Kidney (tissue), 14 donors: Measurements from ENCODE around the gene NFKB2. TPM values are rescaled to one million over a fixed set of nuclear protein-coding genes. Genes with fewer than 3 reads are reported as not detected.

ENCODE experiments used
- DNase-seq, 5 donors: peaks; one replicate each; pipeline ENCODE4 v3.0.0-alpha.2; 2013 to 2020
- FAIRE-seq: peaks from 2 replicates; lab custom pipeline; 2012; peaks lifted over from hg19 to GRCh38; lab: Jason Lieb, UNC
- H3K27ac ChIP-seq, 2 donors: one replicate each; pipeline ENCODE4 v1.7.0; 2013; ENCODE audit warnings: low read depth in 2 of 2, low read length in 2 of 2, inconsistent platforms in 1 of 2
- H3K27me3 ChIP-seq: one replicate; pipeline ENCODE4 v1.7.1; 2013; ENCODE audit warnings: low read length, inconsistent platforms; ENCODE audit not compliant: control insufficient read depth, insufficient read depth
- H3K36me3 ChIP-seq, 3 donors: one replicate each; pipeline versions ENCODE4 v1.7.0 to v1.7.1; 2013; ENCODE audit warnings: low read length in 3 of 3, control low read depth in 1 of 3, inconsistent platforms in 1 of 3; ENCODE audit not compliant: insufficient read depth in 3 of 3, control insufficient read depth in 2 of 3
- H3K4me1 ChIP-seq, 3 donors: one replicate each; pipeline versions ENCODE4 v1.7.0 to v1.7.1; 2013; ENCODE audit warnings: low read length in 3 of 3, inconsistent platforms in 1 of 3, low read depth in 1 of 3; ENCODE audit not compliant: control insufficient read depth in 2 of 3, insufficient read depth in 2 of 3
- H3K4me3 ChIP-seq, 3 donors: one replicate each; pipeline versions ENCODE4 v1.7.0 to v1.8.1; 2013; ENCODE audit warnings: low read length in 3 of 3, control low read depth in 1 of 3, inconsistent platforms in 1 of 3
- H3K9ac ChIP-seq, 3 donors: one replicate each; pipeline versions ENCODE4 v1.7.0 to v1.7.1; 2013; ENCODE audit warnings: low read length in 3 of 3, control low read depth in 1 of 3, inconsistent platforms in 1 of 3
- H3K9me3 ChIP-seq, 3 donors: one replicate each; pipeline versions ENCODE4 v1.7.0 to v1.7.1; 2013; ENCODE audit warnings: low read length in 3 of 3, control low read depth in 1 of 3, inconsistent platforms in 1 of 3; ENCODE audit not compliant: control insufficient read depth in 2 of 3, insufficient read depth in 1 of 3
- CTCF ChIP-seq: IDR thresholded peaks from 3 replicates; pipeline ENCODE4 v1.5.1; 2012; ENCODE audit warnings: mild to moderate bottlenecking, moderate library complexity, borderline replicate concordance; ENCODE audit not compliant: insufficient read depth; ENCODE audit errors: extremely low read depth
- intact Hi-C: fragments of 100-400 bp; cut with DNase I; formaldehyde crosslinking; loops from one replicate; pipeline ENCODE4 v1.11.1; 2022
- polyA plus RNA-seq: library from polyadenylated mRNA; stranded (reverse); fragments of 350-450 nt; fragmentation: Illumina TruSeq; extraction: RNeasy Lipid Tissue Mini Kit (QIAGEN cat#74804); gene quantifications from one replicate; pipeline ENCODE4 v1.2.3, GENCODE V29; 2014; ENCODE audit warnings: low read depth, low replicate concordance; ENCODE audit not compliant: insufficient read depth
- total RNA-seq: library from RNA; stranded (reverse); fragmentation: NEBNext Ultra II Directional; extraction: Animal tissue kit (Norgen Biotek cat#: 25700); gene quantifications from one replicate; pipeline ENCODE4 v1.2.1, GENCODE V29; 2021
- donor health status: control.
- donor health status: control.
- donor health status: control.
- donor health status: control.
- donor health status: control.
- donor health status: DM: yes; HTN: yes; CAD: no.
- donor health status: Normal renal cell carcinoma (clear cell type).

The NFKB2 gene
- total and polyA plus RNA-seq, 2 donors from 2014 or later: 14.0 to 62.7 TPM

- FAIRE-seq (no peak), DNase-seq (peak in 2 of 5 donors; percentile 72 to 75)
- Histone ChIP-seq H3K36me3 (peaks cover 0 to 5% (median 0%) of the 10 kb centered on the region in 3 donors), H3K27me3 (no peaks in the 10 kb centered on the region), H3K9me3 (no peaks in the 10 kb centered on the region), H3K27ac (no peak overlapping the region), H3K4me1 (peaks cover 0 to 13% (median 10%) of the 10 kb centered on the region in 3 donors), H3K9ac (peak overlapping the region in 1 of 3 donors; percentile 77), H3K4me3 (peak overlapping the region in 1 of 3 donors; percentile 59)
- intact Hi-C loops: no loop called here
- no peak for TF ChIP-seq CTCF
Measured at GRCh38 chr10:102400076-102400475, 4.6 kb downstream of the NFKB2 start.

- Histone ChIP-seq H3K9me3 (no peaks in the 10 kb centered on the region), H3K36me3 (peaks cover 0 to 5% (median 0%) of the 10 kb centered on the region in 3 donors), H3K27me3 (no peaks in the 10 kb centered on the region), H3K4me1 (peaks cover 0 to 13% (median 10%) of the 10 kb centered on the region in 3 donors), H3K9ac (no peak overlapping the region), H3K27ac (no peak overlapping the region), H3K4me3 (no peak overlapping the region)
- TF ChIP-seq CTCF: no peak
- FAIRE-seq: no peak
- DNase-seq: peak in 2 of 5 donors; percentile 55 to 82
- intact Hi-C loops: no loop called here
Measured at GRCh38 chr10:102400598-102401341, 5.3 kb downstream of the NFKB2 start.

GRCh38 chr10:102401342-102401654 lies 5.8 kb downstream of the NFKB2 start:
- no peak for DNase-seq

More at GRCh38 chr10:102401342-102401654, 5.8 kb downstream of the NFKB2 start:
- no peak for TF ChIP-seq CTCF
- FAIRE-seq: no peak
- Histone ChIP-seq H3K36me3 (peaks cover 0 to 5% (median 0%) of the 10 kb centered on the region in 3 donors), H3K4me3 (no peak overlapping the region), H3K9me3 (no peaks in the 10 kb centered on the region), H3K9ac (no peak overlapping the region), H3K27ac (no peak overlapping the region), H3K27me3 (no peaks in the 10 kb centered on the region), H3K4me1 (peaks cover 0 to 9% (median 8%) of the 10 kb centered on the region in 3 donors)
- intact Hi-C loops: no loop called here
